MM.1S (cell line): ENCODE measurements around the gene OBSCN.

Source experiments
- EZH2 ChIP-seq: fragments of 300-600 bp; sonication (generic); optimal IDR thresholded peaks from 2 replicates; pipeline ENCODE3; 2017; ENCODE audit warnings: low read depth, mild to moderate bottlenecking, antibody characterized with exemption, low read length, mixed read lengths
- EZH2phosphoT487 ChIP-seq: fragments of 300-600 bp; sonication (generic); IDR thresholded peaks from 2 replicates; pipeline ENCODE4 v1.6.1; 2018; ENCODE audit warnings: antibody characterized with exemption, low read length
- TF ChIP-seq, protein P1 (sequence below): fragments of 300-600 bp; sonication (generic); IDR thresholded peaks from 2 replicates; pipeline ENCODE4 v1.5.1; 2016; ENCODE audit warnings: antibody characterized with exemption, low read length, mixed read lengths

- TF ChIP-seq, protein P1, sequence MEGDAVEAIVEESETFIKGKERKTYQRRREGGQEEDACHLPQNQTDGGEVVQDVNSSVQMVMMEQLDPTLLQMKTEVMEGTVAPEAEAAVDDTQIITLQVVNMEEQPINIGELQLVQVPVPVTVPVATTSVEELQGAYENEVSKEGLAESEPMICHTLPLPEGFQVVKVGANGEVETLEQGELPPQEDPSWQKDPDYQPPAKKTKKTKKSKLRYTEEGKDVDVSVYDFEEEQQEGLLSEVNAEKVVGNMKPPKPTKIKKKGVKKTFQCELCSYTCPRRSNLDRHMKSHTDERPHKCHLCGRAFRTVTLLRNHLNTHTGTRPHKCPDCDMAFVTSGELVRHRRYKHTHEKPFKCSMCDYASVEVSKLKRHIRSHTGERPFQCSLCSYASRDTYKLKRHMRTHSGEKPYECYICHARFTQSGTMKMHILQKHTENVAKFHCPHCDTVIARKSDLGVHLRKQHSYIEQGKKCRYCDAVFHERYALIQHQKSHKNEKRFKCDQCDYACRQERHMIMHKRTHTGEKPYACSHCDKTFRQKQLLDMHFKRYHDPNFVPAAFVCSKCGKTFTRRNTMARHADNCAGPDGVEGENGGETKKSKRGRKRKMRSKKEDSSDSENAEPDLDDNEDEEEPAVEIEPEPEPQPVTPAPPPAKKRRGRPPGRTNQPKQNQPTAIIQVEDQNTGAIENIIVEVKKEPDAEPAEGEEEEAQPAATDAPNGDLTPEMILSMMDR = no peak
- no peak for TF ChIP-seq EZH2
- no peak for TF ChIP-seq EZH2phosphoT487
Observed at GRCh38 chr1:228190182-228190581, 17.7 kb upstream of the OBSCN start.
